Tibial nerve (tissue), 4 donors: ENCODE measurements around the gene AGMO.

Experiments
- CTCF ChIP-seq, 5 experiments: fragments of 200-600 bp in 3 of 5; fragments of 450-650 bp in 2 of 5; sonication (generic) in 3 of 5; IDR thresholded peaks; one replicate each; pipeline ENCODE4 v1.5.1; 2016 to 2019; ENCODE audit warnings: antibody characterized with exemption in 5 of 5, mild to moderate bottlenecking in 3 of 5, moderate library complexity in 2 of 5
- EP300 ChIP-seq, 2 donors: sonication (generic); formaldehyde crosslinking; IDR thresholded peaks; one replicate each; pipeline ENCODE4 v1.6.1; 2017; ENCODE audit warnings: antibody characterized with exemption in 2 of 2, mild to moderate bottlenecking in 1 of 2
- POLR2A ChIP-seq, 2 donors: fragments of 450-650 bp; IDR thresholded peaks; one replicate each; pipeline ENCODE4 v1.6.1; 2017; ENCODE audit warnings: antibody characterized with exemption in 2 of 2, mild to moderate bottlenecking in 2 of 2, moderate library complexity in 2 of 2

GRCh38 chr7:15252181-15252580 lies 309.6 kb downstream of the AGMO start:
- TF ChIP-seq CTCF (IDR thresholded peaks at IDR 0.05): no peak
- TF ChIP-seq POLR2A (IDR thresholded peaks at IDR 0.05): no peak
- TF ChIP-seq EP300 (IDR thresholded peaks at IDR 0.05): no peak
